Suppressor macrophage (primary cell): ENCODE measurements around the gene MTA1.

Experiments
- DNase-seq, 4 experiments: peaks; one replicate each; pipeline ENCODE4 v3.0.0-alpha.2; 2020 to 2022

The MTA1 gene

GRCh38 chr14:105411017-105411941 is 8.3 kb upstream of the MTA1 start:
- peak; percentile 48 to 85 (median 68) for DNase-seq

- no peak for DNase-seq
These were observed 7.4 kb upstream of the MTA1 start for GRCh38 chr14:105411985-105412770.

GRCh38 chr14:105412771-105413543 is 6.7 kb upstream of the MTA1 start:
- no peak for DNase-seq

GRCh38 chr14:105413544-105413886 is 6.1 kb upstream of the MTA1 start:
- DNase-seq: no peak

GRCh38 chr14:105414456-105415371 is 4.9 kb upstream of the MTA1 start:
- peak; percentile 69 to 87 (median 78) for DNase-seq

- no peak for DNase-seq
These were observed 3.9 kb upstream of the MTA1 start for GRCh38 chr14:105415481-105416428.

- no peak for DNase-seq
These were observed 3.0 kb upstream of the MTA1 start for GRCh38 chr14:105416671-105417070.

- no peak for DNase-seq
These were observed 1.9 kb upstream of the MTA1 start for GRCh38 chr14:105417690-105418121.

- no peak for DNase-seq
These were observed 1.1 kb upstream of the MTA1 start for GRCh38 chr14:105418269-105419194.

GRCh38 chr14:105420101-105420973 is 710 bp downstream of the MTA1 start:
- DNase-seq: no peak

- DNase-seq: no peak
These were observed 1.5 kb downstream of the MTA1 start for GRCh38 chr14:105420974-105421674.

- peak in 1 of 4 experiments; percentile 20 for DNase-seq
These were observed 2.3 kb downstream of the MTA1 start for GRCh38 chr14:105421723-105422615.

- DNase-seq: no peak
These were observed 3.3 kb downstream of the MTA1 start for GRCh38 chr14:105422695-105423487.

- no peak for DNase-seq
These were observed 4.0 kb downstream of the MTA1 start for GRCh38 chr14:105423488-105424195.

- DNase-seq: no peak
These were observed 5.2 kb downstream of the MTA1 start for GRCh38 chr14:105424861-105425260.
